Skeletal muscle cell (primary cell): Measurements from ENCODE around the gene MUC5B.
"Not testable (repeated sequence)": the region's sequence is repeated elsewhere in the genome, so short reads cannot be mapped to it uniquely, and the experiment has no call there.

Source experiments
- DNase-seq: peaks from one replicate; pipeline ENCODE4 v3.0.0-alpha.2; 2010; ENCODE audit warnings: low read depth
- H3K4me3 ChIP-seq: 2 replicates; pipeline ENCODE4 v1.5.1; 2011; ENCODE audit warnings: low read depth, mild to moderate bottlenecking, control low read depth, low read length, moderate library complexity

MUC5B gene

DNA sequence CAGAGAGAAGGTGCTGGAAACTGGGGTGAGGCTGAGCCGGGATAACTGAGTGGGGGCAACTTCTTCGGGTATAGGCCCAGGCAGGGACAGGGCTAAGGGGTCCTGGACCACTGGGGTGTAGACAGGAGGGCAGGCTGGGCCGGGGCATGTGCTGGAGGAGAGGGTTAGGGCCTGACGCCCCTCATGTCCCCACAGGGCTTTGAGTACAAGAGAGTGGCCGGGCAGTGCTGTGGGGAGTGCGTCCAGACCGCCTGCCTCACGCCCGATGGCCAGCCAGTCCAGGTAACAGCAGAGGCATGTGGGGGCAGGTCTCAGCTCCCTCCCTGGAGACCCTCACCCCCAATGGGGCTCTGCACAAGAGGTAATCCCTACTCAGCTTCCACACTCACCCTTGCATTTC is 36.7 kb downstream of the MUC5B start:
- H3K4me3 ChIP-seq = no peak overlapping the region
- DNase-seq = no peak

DNA sequence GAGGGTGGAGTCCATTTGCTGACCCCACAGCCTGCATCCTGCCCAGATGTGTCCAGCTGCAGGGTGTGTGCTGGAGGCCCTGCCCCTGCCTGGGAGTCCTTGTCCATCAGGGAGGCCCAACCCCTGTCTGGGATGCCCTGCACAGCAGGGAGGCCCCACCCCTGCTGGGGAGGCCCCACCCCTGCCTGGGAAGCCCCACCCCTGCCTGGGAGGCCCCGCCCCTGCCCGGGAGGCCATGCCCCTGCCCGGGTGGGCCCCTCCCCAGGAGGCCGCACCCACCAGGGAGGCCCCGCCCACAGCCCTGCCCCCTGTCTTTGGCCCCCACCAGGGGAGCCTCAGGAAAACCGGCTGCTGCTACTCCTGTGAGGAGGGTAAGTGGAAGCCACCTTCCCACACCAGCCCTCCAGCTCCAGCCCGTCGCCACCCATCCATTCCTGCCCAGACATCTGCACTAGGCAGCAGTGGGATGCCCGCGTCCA is 37.2 kb downstream of the MUC5B start:
- no peak overlapping the region for H3K4me3 ChIP-seq
- no peak for DNase-seq

GRCh38 chr11:1260620-1261019 is 37.8 kb downstream of the MUC5B start:
- no peak for DNase-seq
- H3K4me3 ChIP-seq = no peak overlapping the region

- no peak overlapping the region for H3K4me3 ChIP-seq
Measured at GRCh38 chr11:1261241-1262071, 38.6 kb downstream of the MUC5B start.

GRCh38 chr11:1262172-1263006 is 39.5 kb downstream of the MUC5B start:
- DNase-seq = peak; percentile 73
- peak overlapping the region; percentile 51 for H3K4me3 ChIP-seq

More at GRCh38 chr11:1261241-1262071, 38.6 kb downstream of the MUC5B start:
- no peak for DNase-seq

GRCh38 chr11:1263010-1263409 is 40.1 kb downstream of the MUC5B start:
- H3K4me3 ChIP-seq = peak overlapping the region; percentile 51
- DNase-seq = no peak

GRCh38 chr11:1264444-1264843 is 41.6 kb downstream of the MUC5B start:
- peak; percentile 43 for DNase-seq

GRCh38 chr11:1265480-1265879 is 42.6 kb downstream of the MUC5B start:
- not testable (repeated sequence) for DNase-seq, H3K4me3 ChIP-seq

More at GRCh38 chr11:1264444-1264843, 41.6 kb downstream of the MUC5B start:
- H3K4me3 ChIP-seq = not testable (repeated sequence)

- not testable (repeated sequence) for H3K4me3 ChIP-seq, DNase-seq
Measured at GRCh38 chr11:1266976-1267375, 44.1 kb downstream of the MUC5B start.

GRCh38 chr11:1267441-1268100 is 44.7 kb downstream of the MUC5B start:
- H3K4me3 ChIP-seq = no peak overlapping the region
- no peak for DNase-seq

DNA sequence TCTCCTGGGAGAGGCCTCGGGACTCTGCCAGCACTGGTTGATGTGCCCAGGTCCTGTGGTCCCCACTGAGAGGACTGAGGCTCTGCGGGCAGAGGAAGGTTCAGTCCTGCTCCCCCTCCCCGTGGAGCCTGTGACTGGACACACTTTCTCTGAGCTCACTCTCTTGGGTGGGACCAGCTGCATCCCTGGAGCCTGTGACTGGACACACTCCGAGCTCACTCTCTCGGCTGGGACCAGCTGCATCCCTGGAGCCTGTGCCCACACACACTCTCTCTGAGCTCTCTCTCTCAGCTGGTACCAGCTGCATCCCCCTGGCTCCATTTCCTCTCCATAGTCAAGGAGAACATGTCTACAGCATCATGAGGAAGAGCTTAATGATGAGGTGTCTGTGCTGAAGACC is 47.1 kb downstream of the MUC5B start:
- H3K4me3 ChIP-seq = no peak overlapping the region
- no peak for DNase-seq

DNA sequence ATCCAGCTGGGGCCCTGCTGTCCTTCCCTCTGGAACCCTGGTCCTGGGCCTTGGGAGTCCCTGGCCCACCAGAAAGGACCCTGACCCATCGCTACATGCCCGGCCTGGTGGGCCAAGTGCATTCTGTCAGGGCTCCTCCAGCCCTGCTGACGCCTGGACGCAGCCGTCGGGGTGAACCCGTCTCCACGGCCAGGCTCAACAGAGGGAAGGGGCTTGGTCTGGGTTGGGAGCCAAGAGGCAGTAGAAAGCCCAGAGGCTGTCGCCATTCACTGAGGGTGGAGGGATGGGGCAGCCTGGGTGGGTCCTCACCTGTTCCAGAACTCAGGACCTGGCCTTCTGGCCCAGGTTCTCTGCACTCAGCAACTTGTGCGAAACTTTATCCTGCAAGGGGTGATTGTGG is 47.6 kb downstream of the MUC5B start:
- DNase-seq = no peak
- H3K4me3 ChIP-seq = no peak overlapping the region

GRCh38 chr11:1271002-1271401 is 48.1 kb downstream of the MUC5B start:
- H3K4me3 ChIP-seq = no peak overlapping the region
- DNase-seq = no peak

- no peak overlapping the region for H3K4me3 ChIP-seq
- no peak for DNase-seq
Measured at GRCh38 chr11:1271406-1271805, 48.5 kb downstream of the MUC5B start.

DNA sequence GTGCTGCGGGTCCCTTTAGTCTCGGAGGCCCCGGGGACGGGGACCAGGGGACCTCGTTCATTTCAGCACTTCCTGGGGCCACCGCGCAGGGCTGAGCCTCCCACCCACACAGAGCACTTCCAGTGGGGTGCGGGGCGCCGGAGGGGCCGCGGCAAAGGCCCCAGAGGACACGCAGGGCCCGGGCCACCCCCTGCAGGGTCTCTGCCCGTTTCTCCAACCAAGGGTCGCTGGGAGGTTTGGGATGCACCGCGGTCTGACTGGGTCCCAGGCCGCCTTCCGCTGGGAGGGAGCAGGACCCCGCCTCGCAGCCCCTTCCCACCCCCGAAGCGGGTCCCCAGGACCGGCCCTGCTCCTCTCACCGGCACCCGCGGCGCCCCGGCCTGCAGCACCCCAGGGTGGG is 49.1 kb downstream of the MUC5B start:
- H3K4me3 ChIP-seq = no peak overlapping the region
- DNase-seq = no peak

DNA sequence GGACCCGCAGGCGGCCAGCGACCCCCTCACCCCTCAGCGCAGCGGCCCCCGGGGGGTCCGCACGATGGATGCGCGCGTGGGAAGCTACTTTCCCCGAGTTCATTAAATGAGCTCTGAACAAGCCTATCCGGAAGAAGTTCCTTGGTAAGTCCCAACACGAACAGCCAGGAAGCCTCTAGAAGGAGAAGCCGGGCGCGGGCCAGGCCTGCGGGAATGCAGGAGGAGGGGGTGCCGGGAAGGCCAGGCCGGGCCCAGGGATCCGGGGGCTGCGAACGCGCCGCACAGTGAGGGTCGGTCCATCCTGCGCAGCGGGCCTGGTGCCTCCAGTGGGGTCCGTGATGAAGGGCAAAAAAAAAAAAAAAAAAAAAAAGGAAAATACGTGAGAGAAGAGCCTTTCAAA is 49.7 kb downstream of the MUC5B start:
- DNase-seq = no peak
- no peak overlapping the region for H3K4me3 ChIP-seq

GRCh38 chr11:1274501-1274900 is 51.6 kb downstream of the MUC5B start:
- DNase-seq = no peak

DNA sequence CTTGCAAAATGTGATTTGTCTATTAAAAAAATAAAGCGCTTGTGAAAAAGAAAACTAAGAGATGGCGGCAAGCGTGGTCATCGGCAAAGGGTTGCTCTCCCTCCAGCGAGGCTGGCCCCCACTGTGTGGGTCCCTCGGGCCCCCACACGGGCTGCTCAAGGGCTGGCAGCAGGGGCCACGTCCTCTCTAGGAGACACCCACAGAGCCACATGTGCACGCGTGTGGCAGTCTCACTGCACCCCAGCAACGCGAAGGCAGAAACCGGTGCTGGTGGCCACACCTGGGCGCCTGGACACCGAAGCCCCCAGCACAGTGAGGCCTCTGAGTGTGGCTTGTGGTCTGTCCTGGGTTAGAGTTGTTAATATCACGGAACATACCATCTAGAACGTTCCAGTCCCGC is 52.2 kb downstream of the MUC5B start:
- H3K4me3 ChIP-seq = no peak overlapping the region
- DNase-seq = no peak

More at GRCh38 chr11:1274501-1274900, 51.6 kb downstream of the MUC5B start:
- H3K4me3 ChIP-seq = no peak overlapping the region

GRCh38 chr11:1276041-1276790 is 53.4 kb downstream of the MUC5B start:
- H3K4me3 ChIP-seq = no peak overlapping the region
- DNase-seq = no peak
